Activated CD8-positive, alpha-beta T cell treated with anti-CD3 and anti-CD28 coated beads, Interleukin-2, amount 10 ng/mL, durations not matched to agents 7 days and 5 days (primary cell): ENCODE measurements around the gene GUCA2A. TPM values are rescaled to one million over a fixed set of nuclear protein-coding genes. Genes with fewer than 3 reads are reported as not detected.
A peak's percentile ranks its signal among the peaks of the same experiment; 100 is the strongest.

ENCODE experiments used
- ATAC-seq: fragments of 150-1000 bp; cut with Tn5 transposase; one replicate; pipeline ENCODE4 v1.10.0; 2021; ENCODE audit warnings: moderate library complexity
- CTCF ChIA-PET: fragments of 350-600 bp; sonication (Branson Sonifier 250); formaldehyde crosslinking; loops from one replicate; lab custom pipeline; 2021; ENCODE audit warnings: antibody characterized with exemption; lab: Charles Lee
- POLR2A ChIA-PET: fragments of 350-600 bp; sonication (Branson Sonifier 250); formaldehyde crosslinking; loops from one replicate; lab custom pipeline; 2021; ENCODE audit warnings: antibody characterized with exemption; lab: Charles Lee
- DNase-seq: peaks from one replicate; pipeline ENCODE4 v3.0.0-alpha.2; 2020
- H3K27ac Mint-ChIP-seq: one replicate; pipeline ENCODE4 v1.8.0; 2021; ENCODE audit warnings: mild to moderate bottlenecking, mixed read lengths
- H3K27me3 Mint-ChIP-seq: one replicate; pipeline ENCODE4 v1.8.0; 2021; ENCODE audit warnings: low read depth, mixed read lengths
- H3K36me3 Mint-ChIP-seq: one replicate; pipeline ENCODE4 v1.8.0; 2021; ENCODE audit warnings: low read depth, mixed read lengths
- H3K4me1 Mint-ChIP-seq: one replicate; pipeline ENCODE4 v1.8.0; 2021; ENCODE audit warnings: low read depth, mixed read lengths
- H3K4me3 Mint-ChIP-seq: one replicate; pipeline ENCODE4 v1.8.0; 2021; ENCODE audit warnings: mild to moderate bottlenecking, mixed read lengths
- H3K9me3 Mint-ChIP-seq: one replicate; pipeline ENCODE4 v1.8.0; 2022; ENCODE audit warnings: mixed read lengths; ENCODE audit not compliant: insufficient read depth
- total RNA-seq, 2 experiments: library from RNA; stranded (reverse); gene quantifications; one replicate each; pipeline ENCODE4 v1.2.3, GENCODE V29; 2021

GUCA2A gene
- total RNA-seq, 2 experiments from 2014 or later, result not detected

GRCh38 chr1:42175314-42176054 is 10.9 kb upstream of the GUCA2A start:
- no peak for ATAC-seq
- ChIA-PET CTCF (interaction anchor here (1.0 to 2.8 kb wide), 4 partner anchors 159 to 602 kb away, joined by 3 to 27 read pairs (median 4); no protein-coding TSS in a partner anchor), POLR2A (no interaction called here)
- H3K36me3 Mint-ChIP-seq, result peaks cover 7% of the 10 kb centered on the region
- H3K9me3 Mint-ChIP-seq, result no peaks in the 10 kb centered on the region
- DNase-seq, result no peak
- no peak overlapping the region for H3K27ac Mint-ChIP-seq
- no peaks in the 10 kb centered on the region for H3K27me3 Mint-ChIP-seq
- H3K4me3 Mint-ChIP-seq, result no peak overlapping the region
- peaks cover 5% of the 10 kb centered on the region for H3K4me1 Mint-ChIP-seq

GRCh38 chr1:42173961-42174735 is 9.6 kb upstream of the GUCA2A start:
- ATAC-seq (no peak), DNase-seq (no peak)
- Mint-ChIP-seq H3K36me3 (no peaks in the 10 kb centered on the region), H3K9me3 (no peaks in the 10 kb centered on the region), H3K27ac (no peak overlapping the region), H3K4me1 (no peaks in the 10 kb centered on the region), H3K4me3 (no peak overlapping the region), H3K27me3 (no peaks in the 10 kb centered on the region)
- ChIA-PET POLR2A (interaction anchor here (0.9 kb wide), 1 partner anchor 27 kb away, joined by 3 read pairs; no protein-coding TSS in a partner anchor), CTCF (interaction anchor here (0.6 to 3.6 kb wide), 65 partner anchors 9 to 875 kb away, joined by 3 to 32 read pairs (median 4); partner anchors contain the start of genes C1orf50, GUCA2A and P3H1)

GRCh38 chr1:42173155-42173933 is 8.8 kb upstream of the GUCA2A start:
- no peak overlapping the region for H3K4me3 Mint-ChIP-seq
- no peaks in the 10 kb centered on the region for H3K36me3 Mint-ChIP-seq
- H3K4me1 Mint-ChIP-seq, result no peaks in the 10 kb centered on the region
- peak; percentile 71 for DNase-seq
- no peaks in the 10 kb centered on the region for H3K27me3 Mint-ChIP-seq
- POLR2A ChIA-PET, result interaction anchor here (0.9 kb wide), 1 partner anchor 26 kb away, joined by 3 read pairs; no protein-coding TSS in a partner anchor
- ATAC-seq, result peak; percentile 68
- no peak overlapping the region for H3K27ac Mint-ChIP-seq
- no peaks in the 10 kb centered on the region for H3K9me3 Mint-ChIP-seq
- CTCF ChIA-PET, result interaction anchor here (0.6 to 3.6 kb wide), 66 partner anchors 10 to 874 kb away, joined by 3 to 32 read pairs (median 4); partner anchors contain the start of genes C1orf50, GUCA2A and P3H1

GRCh38 chr1:42172381-42173133 is 8.0 kb upstream of the GUCA2A start:
- POLR2A ChIA-PET, result no interaction called here
- H3K27me3 Mint-ChIP-seq, result no peaks in the 10 kb centered on the region
- DNase-seq, result no peak
- H3K9me3 Mint-ChIP-seq, result no peaks in the 10 kb centered on the region
- no peak for ATAC-seq
- no peak overlapping the region for H3K4me3 Mint-ChIP-seq
- CTCF ChIA-PET, result interaction anchor here (0.8 to 3.6 kb wide), 36 partner anchors 10 to 657 kb away, joined by 3 to 32 read pairs (median 7); partner anchors contain the start of gene GUCA2A
- no peaks in the 10 kb centered on the region for H3K4me1 Mint-ChIP-seq
- no peaks in the 10 kb centered on the region for H3K36me3 Mint-ChIP-seq
- H3K27ac Mint-ChIP-seq, result no peak overlapping the region

GRCh38 chr1:42171679-42172266 is 7.2 kb upstream of the GUCA2A start:
- ChIA-PET CTCF (interaction anchor here (0.8 to 3.6 kb wide), 5 partner anchors 9 to 598 kb away, joined by 3 to 32 read pairs (median 8); partner anchors contain the start of gene GUCA2A), POLR2A (no interaction called here)
- H3K36me3 Mint-ChIP-seq, result no peaks in the 10 kb centered on the region
- no peaks in the 10 kb centered on the region for H3K9me3 Mint-ChIP-seq
- H3K27ac Mint-ChIP-seq, result no peak overlapping the region
- no peak for ATAC-seq
- no peaks in the 10 kb centered on the region for H3K27me3 Mint-ChIP-seq
- no peak overlapping the region for H3K4me3 Mint-ChIP-seq
- DNase-seq, result no peak
- no peaks in the 10 kb centered on the region for H3K4me1 Mint-ChIP-seq

- ChIA-PET CTCF (interaction anchor here (0.8 to 3.6 kb wide), 4 partner anchors 9 to 597 kb away, joined by 3 to 32 read pairs (median 6); partner anchors contain the start of gene GUCA2A), POLR2A (no interaction called here)
- no peak for DNase-seq
- Mint-ChIP-seq H3K36me3 (no peaks in the 10 kb centered on the region), H3K9me3 (no peaks in the 10 kb centered on the region), H3K4me3 (no peak overlapping the region), H3K4me1 (no peaks in the 10 kb centered on the region), H3K27ac (no peak overlapping the region), H3K27me3 (no peaks in the 10 kb centered on the region)
- no peak for ATAC-seq
These were observed 6.5 kb upstream of the GUCA2A start for GRCh38 chr1:42170779-42171621.

GRCh38 chr1:42168763-42169162 is 4.2 kb upstream of the GUCA2A start:
- Mint-ChIP-seq H3K36me3 (no peaks in the 10 kb centered on the region), H3K4me3 (no peak overlapping the region), H3K4me1 (no peaks in the 10 kb centered on the region), H3K27me3 (no peaks in the 10 kb centered on the region), H3K9me3 (no peaks in the 10 kb centered on the region), H3K27ac (no peak overlapping the region)
- ATAC-seq (no peak), DNase-seq (no peak)
- ChIA-PET CTCF (no interaction called here), POLR2A (no interaction called here)

- DNase-seq (no peak), ATAC-seq (no peak)
- Mint-ChIP-seq H3K9me3 (no peaks in the 10 kb centered on the region), H3K4me3 (no peak overlapping the region), H3K27me3 (no peaks in the 10 kb centered on the region), H3K4me1 (no peaks in the 10 kb centered on the region), H3K27ac (no peak overlapping the region), H3K36me3 (no peaks in the 10 kb centered on the region)
- ChIA-PET CTCF (no interaction called here), POLR2A (no interaction called here)
These were observed 3.8 kb upstream of the GUCA2A start for GRCh38 chr1:42168391-42168670.

GRCh38 chr1:42167611-42168390 is 3.3 kb upstream of the GUCA2A start:
- DNase-seq (no peak), ATAC-seq (no peak)
- Mint-ChIP-seq H3K9me3 (no peaks in the 10 kb centered on the region), H3K27ac (no peak overlapping the region), H3K4me1 (no peaks in the 10 kb centered on the region), H3K4me3 (no peak overlapping the region), H3K27me3 (no peaks in the 10 kb centered on the region), H3K36me3 (no peaks in the 10 kb centered on the region)
- ChIA-PET CTCF (no interaction called here), POLR2A (no interaction called here)
